GM12891 (cell line): ENCODE results near the gene ZNF282.

Experiments
- DNase-seq: peaks from one replicate; pipeline ENCODE4 v3.0.0; 2011; ENCODE audit warnings: low spot score; ENCODE audit not compliant: insufficient read length
- FAIRE-seq: peaks from 2 replicates; lab custom pipeline; 2011; peaks lifted over from hg19 to GRCh38; lab: Jason Lieb, UNC
- PAX5 ChIP-seq: IDR thresholded peaks from 2 replicates; pipeline ENCODE4 v1.6.1; 2011; ENCODE audit warnings: low read length, moderate library complexity, mild to moderate bottlenecking; ENCODE audit not compliant: insufficient read depth, severe bottlenecking
- POLR2A ChIP-seq: IDR thresholded peaks from 2 replicates; pipeline ENCODE4 v1.6.1; 2011; ENCODE audit warnings: low read depth, low read length, control low read depth
- POLR2AphosphoS5 ChIP-seq: IDR thresholded peaks from 2 replicates; pipeline ENCODE4 v1.6.1; 2011; ENCODE audit warnings: low read depth, low read length, control low read depth
- POU2F2 ChIP-seq: IDR thresholded peaks from 2 replicates; pipeline ENCODE4 v1.6.1; 2011; ENCODE audit warnings: low read depth, mild to moderate bottlenecking, control low read depth, low read length, moderate library complexity
- SPI1 ChIP-seq: IDR thresholded peaks from 2 replicates; pipeline ENCODE4 v1.6.1; 2011; ENCODE audit warnings: low read depth, low read length, control low read depth
- TAF1 ChIP-seq: IDR thresholded peaks from 2 replicates; pipeline ENCODE4 v1.6.1; 2011; ENCODE audit warnings: low read depth, low read length, control low read depth

Gene ZNF282

DNA sequence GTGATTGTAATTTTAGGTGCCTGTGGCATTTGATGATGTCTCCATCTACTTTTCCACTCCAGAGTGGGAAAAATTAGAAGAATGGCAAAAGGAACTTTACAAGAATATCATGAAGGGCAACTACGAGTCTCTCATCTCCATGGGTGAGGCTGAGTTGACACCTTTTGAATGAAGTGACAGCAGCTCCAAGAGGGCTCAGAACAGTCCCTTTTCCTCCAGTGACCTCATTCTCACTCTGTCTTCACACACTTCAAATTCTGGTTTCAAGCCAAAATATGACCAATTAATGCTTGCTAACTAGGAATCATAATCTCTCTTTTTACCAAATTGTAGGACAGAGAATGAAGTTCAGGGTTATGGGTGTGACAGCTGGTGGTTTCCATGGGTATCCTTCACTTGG lies 29.2 kb upstream of the ZNF282 start:
- TF ChIP-seq PAX5: no peak
- TF ChIP-seq SPI1: no peak
- TF ChIP-seq POLR2AphosphoS5: no peak
- TF ChIP-seq TAF1: no peak
- TF ChIP-seq POU2F2: no peak
- no peak for TF ChIP-seq POLR2A
- FAIRE-seq: no peak

DNA sequence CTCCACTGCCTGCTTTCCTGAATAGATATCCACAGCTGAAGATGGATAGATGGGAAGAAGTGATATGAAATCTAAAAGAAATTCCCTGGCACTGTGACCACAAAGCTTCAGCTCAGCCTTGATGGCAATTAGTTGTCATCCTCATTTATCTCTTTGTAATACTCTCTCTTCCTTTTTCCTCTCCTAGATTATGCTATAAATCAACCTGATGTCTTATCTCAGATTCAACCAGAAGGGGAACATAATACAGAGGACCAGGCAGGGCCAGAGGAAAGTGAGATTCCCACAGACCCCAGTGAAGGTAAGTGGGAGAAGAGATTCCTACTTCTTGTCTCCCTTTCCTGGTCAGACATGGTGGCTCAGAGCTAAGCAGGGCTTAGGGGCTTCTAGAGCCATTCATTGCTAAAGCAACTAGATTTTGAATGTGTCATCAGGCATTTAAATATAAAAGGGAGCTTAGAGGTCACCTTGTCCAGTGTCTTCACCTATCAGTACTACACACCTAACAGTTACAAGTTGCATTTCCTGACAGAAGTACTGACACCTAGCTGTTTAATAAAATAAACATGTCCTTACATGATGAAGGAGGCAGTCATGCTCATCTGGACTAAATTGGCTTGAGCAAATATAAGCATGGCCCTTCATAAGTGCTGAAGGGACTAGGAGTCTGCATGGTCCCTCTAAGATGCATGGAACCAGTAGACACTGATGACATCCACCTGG lies 28.6 kb upstream of the ZNF282 start:
- TF ChIP-seq POLR2AphosphoS5 (no peak), POU2F2 (no peak), POLR2A (no peak), TAF1 (no peak), SPI1 (no peak), PAX5 (no peak)
- no peak for DNase-seq
- FAIRE-seq: no peak

More for the DNA sequence above, 29.2 kb upstream of the ZNF282 start:
- no peak for DNase-seq

- FAIRE-seq (no peak), DNase-seq (no peak)
- TF ChIP-seq POLR2A (no peak), POU2F2 (no peak), TAF1 (no peak), SPI1 (no peak), POLR2AphosphoS5 (no peak), PAX5 (no peak)
These were observed 23.3 kb upstream of the ZNF282 start for GRCh38 chr7:149171892-149172533.

DNA sequence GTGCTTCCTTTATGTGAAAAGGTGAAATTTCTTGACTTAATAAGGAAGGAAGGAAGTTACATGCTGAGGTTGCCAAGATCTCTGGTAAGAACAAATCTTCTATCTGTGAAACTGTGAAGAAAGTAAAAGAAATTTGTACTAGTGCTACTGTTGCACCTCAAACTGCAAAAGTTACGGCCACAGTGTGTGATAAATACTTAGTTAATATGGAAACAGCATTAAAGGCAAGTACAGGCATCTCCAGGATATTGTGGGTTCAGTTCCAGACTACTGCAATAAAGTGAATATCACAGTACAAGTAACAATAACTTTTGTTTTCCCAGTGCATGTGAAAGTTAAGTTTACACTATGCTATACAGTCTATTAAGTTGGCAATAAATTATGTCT lies 22.8 kb upstream of the ZNF282 start:
- FAIRE-seq (no peak), DNase-seq (no peak)
- TF ChIP-seq PAX5: no peak
- no peak for TF ChIP-seq POLR2A
- TF ChIP-seq POU2F2: no peak
- no peak for TF ChIP-seq POLR2AphosphoS5
- TF ChIP-seq TAF1: no peak
- no peak for TF ChIP-seq SPI1

GRCh38 chr7:149175150-149175549 lies 20.2 kb upstream of the ZNF282 start:
- TF ChIP-seq POU2F2 (no peak), TAF1 (no peak), SPI1 (no peak), PAX5 (no peak), POLR2A (no peak), POLR2AphosphoS5 (no peak)
- FAIRE-seq (no peak), DNase-seq (no peak)

GRCh38 chr7:149179241-149179640 lies 16.1 kb upstream of the ZNF282 start:
- no peak for TF ChIP-seq SPI1
- no peak for TF ChIP-seq PAX5
- TF ChIP-seq POLR2AphosphoS5: no peak
- no peak for TF ChIP-seq POLR2A
- no peak for TF ChIP-seq POU2F2
- TF ChIP-seq TAF1: no peak
- FAIRE-seq (no peak), DNase-seq (no peak)

- DNase-seq (no peak), FAIRE-seq (no peak)
- no peak for TF ChIP-seq SPI1
- no peak for TF ChIP-seq PAX5
- TF ChIP-seq POU2F2: no peak
- no peak for TF ChIP-seq POLR2AphosphoS5
- no peak for TF ChIP-seq TAF1
These were observed 14.5 kb upstream of the ZNF282 start for GRCh38 chr7:149180722-149181449.

- DNase-seq (no peak), FAIRE-seq (no peak)
These were observed 13.9 kb upstream of the ZNF282 start for GRCh38 chr7:149181450-149181790.

DNA sequence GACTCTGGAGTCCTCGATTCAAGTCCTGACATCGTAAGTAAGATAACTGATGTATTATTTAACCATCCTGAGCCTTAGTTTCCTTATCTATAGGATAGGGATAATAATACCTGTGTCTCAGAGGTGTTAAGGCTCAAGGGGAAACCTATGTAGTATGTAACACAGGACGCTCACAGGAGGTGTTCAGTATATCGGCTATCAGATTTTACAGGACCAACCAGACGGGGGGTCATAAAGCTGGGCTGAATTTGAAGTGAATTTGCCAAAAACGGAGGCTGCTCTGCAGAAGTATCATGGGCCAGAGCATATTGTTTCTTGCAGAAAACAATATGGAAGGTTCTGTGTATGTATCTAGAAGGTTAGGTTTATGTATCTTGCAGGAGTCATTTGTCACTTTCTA lies 11.1 kb upstream of the ZNF282 start:
- TF ChIP-seq SPI1 (no peak), POLR2A (no peak), POLR2AphosphoS5 (no peak), PAX5 (no peak), POU2F2 (no peak), TAF1 (no peak)
- FAIRE-seq (no peak), DNase-seq (no peak)

More at GRCh38 chr7:149181450-149181790, 13.9 kb upstream of the ZNF282 start:
- no peak for TF ChIP-seq PAX5
- no peak for TF ChIP-seq SPI1
- no peak for TF ChIP-seq POU2F2
- TF ChIP-seq TAF1: no peak
- no peak for TF ChIP-seq POLR2A
- TF ChIP-seq POLR2AphosphoS5: no peak
